Stimulated activated CD4-positive, alpha-beta T cell treated with anti-CD3 and anti-CD28 coated beads, Interleukin-4, amount 100 ng/mL, for 4 hours (primary cell): ENCODE data around the gene CR2.
"Not testable (repeated sequence)": the region's sequence is repeated elsewhere in the genome, so short reads cannot be mapped to it uniquely, and the experiment has no call there.

ENCODE experiments used
- DNase-seq, 2 experiments: peaks; one replicate each; pipeline ENCODE4 v3.0.0-alpha.2; 2020

CR2 gene

DNA sequence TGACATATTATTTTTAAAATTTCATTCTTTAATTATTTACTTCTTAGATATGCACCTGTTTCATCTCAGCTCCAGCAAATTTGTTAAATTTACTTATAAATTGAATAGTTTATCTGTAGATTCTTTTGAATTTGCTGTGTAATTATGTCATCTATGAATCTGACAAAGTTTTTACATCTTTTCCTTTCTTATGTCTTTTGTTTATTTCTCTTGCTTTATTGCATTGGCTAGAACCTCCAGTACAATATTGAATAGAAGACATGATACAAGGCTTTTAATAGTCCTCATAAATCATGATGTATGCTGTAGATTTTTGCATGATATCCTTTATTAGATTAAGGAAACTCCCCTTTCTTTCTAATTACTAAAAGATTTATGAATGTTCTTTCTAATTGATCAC lies 62.6 kb downstream of the CR2 start:
- DNase-seq, result no peak

DNA sequence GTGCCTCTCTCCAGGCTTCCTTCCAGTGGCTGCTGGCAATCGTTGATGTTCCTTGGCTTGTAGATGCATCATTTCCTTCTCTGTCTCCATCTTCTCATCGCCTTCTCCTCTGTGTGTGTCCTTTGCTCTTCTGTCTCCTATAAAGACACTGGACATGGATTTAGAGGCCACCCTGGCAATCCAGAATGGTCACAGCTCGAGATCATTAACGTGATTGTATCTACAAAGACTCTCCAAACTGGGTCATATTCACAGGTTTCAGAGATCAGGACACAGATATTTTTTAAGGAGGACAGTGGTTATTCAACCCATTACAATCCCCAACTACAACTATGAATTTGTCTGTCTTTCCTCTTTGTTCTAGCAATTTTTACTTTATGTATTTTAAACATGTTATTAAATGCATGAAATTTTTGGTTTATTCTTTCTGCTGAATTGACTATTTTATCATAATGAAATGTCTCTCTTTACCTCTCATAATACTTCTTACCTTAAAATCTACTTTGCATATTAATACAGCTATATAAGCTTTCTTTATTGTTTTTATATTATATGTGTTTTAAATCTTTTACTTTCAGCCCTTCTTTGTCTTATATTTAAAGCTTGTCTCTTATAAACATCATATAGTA lies 64.6 kb downstream of the CR2 start:
- no peak for DNase-seq

DNA sequence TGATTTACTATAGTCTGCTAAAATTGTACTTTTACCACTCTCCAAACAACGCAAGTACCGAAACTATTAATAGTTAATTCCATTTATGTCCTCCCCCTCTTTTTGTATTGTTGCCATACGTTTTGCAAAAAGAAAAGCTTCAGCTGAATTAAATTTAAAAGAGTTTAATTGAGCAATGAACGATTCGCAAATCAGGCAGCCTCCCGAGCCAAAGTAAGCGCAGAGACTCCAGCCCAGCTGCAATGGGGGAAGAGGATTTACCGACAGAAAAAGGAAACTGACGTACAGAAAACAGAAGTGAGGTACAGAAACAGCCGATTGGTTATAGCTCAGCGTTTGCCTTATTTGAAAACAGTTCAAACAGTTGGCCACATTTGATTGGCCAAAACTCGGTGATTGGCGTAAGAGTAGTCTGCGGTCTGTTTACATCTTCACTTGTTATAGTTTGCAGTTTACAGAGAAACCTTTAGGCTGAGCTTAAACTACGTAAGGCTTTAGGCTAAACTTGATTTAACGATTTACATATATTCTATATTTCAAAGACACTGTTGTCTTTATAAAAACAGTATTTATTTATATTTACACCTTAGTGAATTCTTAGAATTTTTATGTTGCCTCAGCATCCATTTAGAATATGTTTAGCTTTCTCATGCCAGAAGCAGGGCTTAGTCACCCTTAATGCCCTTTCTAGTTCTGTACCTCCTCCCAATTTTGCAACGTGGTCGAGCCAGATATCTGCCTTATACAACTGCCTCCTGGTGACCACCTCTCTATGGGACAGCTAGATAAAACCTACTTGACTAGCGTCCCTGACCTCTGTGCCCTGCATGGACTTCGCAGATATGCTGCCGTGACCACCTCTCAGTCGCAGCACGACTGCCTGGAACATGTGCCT lies 65.6 kb downstream of the CR2 start:
- no peak for DNase-seq

DNA sequence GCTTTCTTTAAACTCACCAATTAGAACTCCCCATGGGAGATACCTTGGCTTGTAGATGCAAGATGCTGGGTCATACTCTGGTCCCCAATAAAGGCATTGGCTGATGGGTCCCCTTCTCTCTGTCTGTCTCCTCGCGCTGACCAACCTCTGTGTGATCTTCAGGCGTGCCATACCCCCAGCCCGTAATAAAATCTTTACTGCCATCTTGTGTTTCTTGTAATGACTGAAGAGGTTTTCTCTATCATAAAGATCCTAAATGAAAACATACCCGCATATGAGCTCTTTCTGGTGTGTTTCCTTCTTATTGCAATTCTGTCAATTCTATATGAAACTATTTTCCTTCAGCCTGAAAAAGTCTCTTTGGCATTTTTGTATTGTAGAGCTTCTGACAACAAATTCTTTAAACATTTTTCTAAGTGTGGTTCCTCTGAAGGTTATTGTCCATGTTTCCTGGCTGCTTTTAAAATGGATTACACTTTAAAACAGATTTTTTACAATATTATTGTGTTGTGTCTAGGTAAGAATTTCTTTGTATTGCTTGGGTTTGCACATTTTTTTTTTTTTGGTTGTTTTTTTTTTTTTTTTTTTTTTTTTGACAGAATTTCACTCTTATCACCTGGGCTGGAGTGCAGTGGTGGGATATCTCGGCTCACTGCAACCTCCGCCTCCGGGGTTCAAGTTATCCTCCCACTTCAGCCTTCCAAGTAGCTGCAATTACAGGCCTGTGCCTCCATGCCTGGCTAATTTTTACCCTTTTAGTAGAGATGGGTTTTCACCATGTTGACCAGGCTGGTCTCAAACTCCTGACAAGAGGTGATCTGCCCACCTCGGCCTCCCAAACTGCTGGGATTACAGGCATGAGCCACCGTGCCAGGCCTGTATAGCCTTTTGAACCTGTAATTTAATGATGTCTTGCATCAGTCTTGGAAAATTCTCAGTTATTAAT lies 66.5 kb downstream of the CR2 start:
- DNase-seq, result not testable (repeated sequence)

DNA sequence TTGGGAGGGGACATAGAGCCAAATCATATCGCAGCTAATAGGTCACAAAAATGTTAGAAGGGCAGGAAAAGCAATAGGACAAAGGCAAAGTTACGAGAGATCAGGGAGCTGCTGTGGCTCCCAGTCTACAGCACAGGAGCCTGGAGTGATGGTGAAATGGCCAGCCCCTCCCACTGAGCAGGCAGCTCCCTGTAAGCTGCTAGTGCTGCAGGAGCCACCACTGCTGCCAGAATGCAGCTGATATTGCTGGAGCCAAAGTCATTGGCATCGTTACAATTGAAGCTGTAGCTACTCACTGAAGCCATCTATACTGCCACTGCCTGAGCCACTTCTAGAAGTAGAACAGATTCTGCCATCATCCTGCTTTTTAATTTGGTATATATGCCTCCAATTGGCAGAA lies 71.1 kb downstream of the CR2 start:
- not testable (repeated sequence) for DNase-seq

DNA sequence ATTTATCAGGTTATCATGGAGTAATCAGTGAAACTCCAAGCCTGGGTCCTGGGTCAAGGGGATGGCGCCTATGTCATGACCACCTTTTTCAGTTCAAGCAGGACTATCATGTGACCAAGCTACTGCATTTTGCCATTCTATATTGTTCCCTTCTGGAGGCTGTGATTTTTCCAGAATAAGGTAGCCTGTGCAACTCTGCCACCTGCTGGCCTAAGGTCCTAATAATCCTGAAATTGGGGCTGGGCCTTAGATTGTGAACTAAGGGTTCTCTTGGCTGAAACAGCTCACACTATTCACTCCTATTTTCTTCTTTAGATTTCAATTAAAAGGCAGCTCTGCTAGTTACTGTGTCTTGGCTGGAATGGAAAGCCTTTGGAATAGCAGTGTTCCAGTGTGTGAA lies 74.3 kb downstream of the CR2 start:
- DNase-seq, result not testable (repeated sequence)

DNA sequence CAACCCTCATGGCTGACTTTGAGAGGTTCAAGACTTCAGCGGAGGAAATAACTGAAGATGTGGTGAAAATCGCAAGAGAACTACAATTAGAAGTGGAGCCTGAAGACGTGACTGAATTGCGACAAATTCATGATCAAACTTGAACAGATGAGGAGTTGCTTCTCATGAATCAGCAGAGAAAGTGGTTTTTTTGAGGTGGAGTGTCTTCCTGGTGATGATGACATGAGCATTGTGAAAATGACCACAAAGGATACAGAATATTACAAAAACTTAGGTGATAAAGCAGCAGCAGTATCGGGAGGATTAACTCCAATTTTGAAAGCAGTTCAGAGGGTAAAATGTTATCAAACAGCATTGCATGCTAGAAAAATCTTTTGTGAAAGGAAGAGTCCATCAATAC lies 82.1 kb downstream of the CR2 start:
- DNase-seq, result not testable (repeated sequence)
